A549 (cell line): ENCODE data around the gene CHRNA4. TPM values are rescaled to one million over a fixed set of nuclear protein-coding genes. Genes with fewer than 3 reads are reported as not detected.

Source experiments
- ATAC-seq, 2 experiments: fragments of 200-7000 bp in 1 of 2; fragments of >200 bp in 1 of 2; cut with Nextera tagmentation in 1 of 2; cut with Tn5 transposase in 1 of 2; 3 replicates each; pipeline versions ENCODE4 v1.8.0 to v1.9.1; 2018 to 2020; ENCODE audit warnings: mild to moderate bottlenecking in 1 of 2, moderate library complexity in 1 of 2
- CTCF ChIA-PET: fragments of 300-600 bp; sonication (Branson Sonifier 250); formaldehyde crosslinking; extraction: SDS; loops from one replicate; lab custom pipeline; 2021; ENCODE audit warnings: antibody characterized with exemption, inconsistent platforms; lab: Yijun Ruan, JAX
- POLR2A ChIA-PET: fragments of 350-600 bp; formaldehyde crosslinking; extraction: SDS; loops from one replicate; lab custom pipeline; 2021; ENCODE audit warnings: antibody characterized with exemption, inconsistent platforms; lab: Yijun Ruan, JAX
- DNase-seq, 2 experiments: peaks; one replicate each; pipeline versions ENCODE4 v3.0.0 to v3.0.0-alpha.2; 2011 to 2016; ENCODE audit warnings: low read depth in 1 of 2, low spot score in 1 of 2
- FAIRE-seq: peaks from 2 replicates; lab custom pipeline; 2011; peaks lifted over from hg19 to GRCh38; lab: Jason Lieb, UNC
- H3K27ac ChIP-seq, 2 experiments: fragments of >200 bp; sonication (Bioruptor Twin); formaldehyde crosslinking; 3 replicates each; pipeline ENCODE4 v1.5.1; 2016 to 2017
- H3K4me1 ChIP-seq: fragments of >200 bp; sonication (Bioruptor Twin); formaldehyde crosslinking; 3 replicates; pipeline ENCODE4 v1.6.1; 2016
- H3K4me2 ChIP-seq: fragments of >200 bp; sonication (Bioruptor Twin); formaldehyde crosslinking; 3 replicates; pipeline ENCODE4 v1.6.1; 2016
- H3K4me3 ChIP-seq: fragments of >200 bp; sonication (Bioruptor Twin); formaldehyde crosslinking; 3 replicates; pipeline ENCODE4 v1.5.1; 2016
- H3K9me3 ChIP-seq: fragments of >200 bp; sonication (Bioruptor Twin); formaldehyde crosslinking; 3 replicates; pipeline ENCODE4 v1.6.1; 2016
- CBX2 ChIP-seq: fragments of 200-600 bp; sonication (generic); IDR thresholded peaks from 2 replicates; pipeline ENCODE4 v1.6.1; 2016; ENCODE audit warnings: low read depth, mild to moderate bottlenecking, borderline replicate concordance
- CEBPB ChIP-seq, 2 experiments: fragments of >200 bp in 1 of 2; sonication (Bioruptor Twin) in 1 of 2; formaldehyde crosslinking in 1 of 2; IDR thresholded peaks; 2 replicates each; pipeline ENCODE4 v1.6.1; 2012 to 2016
- CHD2 ChIP-seq: fragments of 150-350 bp; IDR thresholded peaks from 2 replicates; pipeline ENCODE4 v1.6.1; 2014; ENCODE audit warnings: low read length; ENCODE audit not compliant: partially characterized antibody
- EHF ChIP-seq: fragments of 250-450 bp; sonication (Bioruptor Pico); IDR thresholded peaks from 2 replicates; pipeline ENCODE4 v1.5.0; 2020; ENCODE audit warnings: mild to moderate bottlenecking
- EHMT2 ChIP-seq: fragments of 200-600 bp; sonication (generic); IDR thresholded peaks from 2 replicates; pipeline ENCODE4 v1.6.1; 2016; ENCODE audit warnings: antibody characterized with exemption, low read depth, mild to moderate bottlenecking, moderate library complexity
- FOXS1 ChIP-seq: fragments of 250-450 bp; sonication (Bioruptor Pico); IDR thresholded peaks from 2 replicates; pipeline ENCODE4 v1.5.0; 2020; ENCODE audit warnings: mild to moderate bottlenecking, moderate library complexity
- HEYL ChIP-seq: fragments of 250-450 bp; sonication (Bioruptor Pico); IDR thresholded peaks from 2 replicates; pipeline ENCODE4 v1.8.0; 2021; ENCODE audit warnings: mild to moderate bottlenecking, moderate library complexity
- HOXA7 ChIP-seq: fragments of 250-450 bp; sonication (Bioruptor Pico); IDR thresholded peaks from 2 replicates; pipeline ENCODE4 v1.5.0; 2020; ENCODE audit warnings: mild to moderate bottlenecking, moderate library complexity
- JUN ChIP-seq, 2 experiments: fragments of >200 bp; sonication (Bioruptor Twin); formaldehyde crosslinking; IDR thresholded peaks; 2 replicates in 1 of 2; 3 replicates in 1 of 2; pipeline ENCODE4 v1.6.1; 2016 to 2017
- JUNB ChIP-seq: fragments of >200 bp; sonication (Bioruptor Twin); formaldehyde crosslinking; IDR thresholded peaks from 2 replicates; pipeline ENCODE4 v1.6.1; 2016
- KDM5A ChIP-seq: fragments of 200-600 bp; sonication (generic); IDR thresholded peaks from 2 replicates; pipeline ENCODE4 v1.6.1; 2016; ENCODE audit warnings: antibody characterized with exemption, mild to moderate bottlenecking
- MAFK ChIP-seq: fragments of 450-650 bp; IDR thresholded peaks from 2 replicates; pipeline ENCODE4 v1.6.1; 2014; ENCODE audit not compliant: partially characterized antibody
- PBX3 ChIP-seq: IDR thresholded peaks from 2 replicates; pipeline ENCODE4 v1.6.1; 2012
- POLR2A ChIP-seq: IDR thresholded peaks from 2 replicates; pipeline ENCODE4 v1.6.1; 2012; ENCODE audit warnings: mild to moderate bottlenecking, low read length
- RAD21 ChIP-seq, 2 experiments: fragments of >200 bp in 1 of 2; sonication (Bioruptor Twin) in 1 of 2; formaldehyde crosslinking in 1 of 2; IDR thresholded peaks in 1 of 2; conservative IDR thresholded peaks in 1 of 2; 2 replicates in 1 of 2; 3 replicates in 1 of 2; pipeline ENCODE4 v1.6.1; 2012 to 2018; ENCODE audit warnings: inconsistent platforms in 1 of 2
- RCOR1 ChIP-seq: fragments of 150-350 bp; IDR thresholded peaks from 2 replicates; pipeline ENCODE4 v1.6.1; 2014; ENCODE audit warnings: antibody characterized with exemption, low read length, low read depth
- REST ChIP-seq: fragments of 200-600 bp; sonication (generic); IDR thresholded peaks from 2 replicates; pipeline ENCODE4 v1.6.1; 2016; ENCODE audit warnings: antibody characterized with exemption, mild to moderate bottlenecking, moderate library complexity
- RFX5 ChIP-seq: fragments of 450-650 bp; IDR thresholded peaks from 2 replicates; pipeline ENCODE4 v1.7.1; 2014; ENCODE audit warnings: antibody characterized with exemption, mild to moderate bottlenecking, moderate library complexity
- TP53 ChIP-seq: fragments of 250-450 bp; sonication (Bioruptor Pico); IDR thresholded peaks from 2 replicates; pipeline ENCODE4 v1.5.0; 2021; ENCODE audit warnings: mild to moderate bottlenecking, moderate library complexity
- USF2 ChIP-seq: fragments of 450-650 bp; IDR thresholded peaks from 2 replicates; pipeline ENCODE4 v1.6.1; 2014; ENCODE audit warnings: antibody characterized with exemption
- ZFP36 ChIP-seq: fragments of 450-650 bp; IDR thresholded peaks from 2 replicates; pipeline ENCODE4 v1.6.1; 2014; ENCODE audit warnings: borderline replicate concordance; ENCODE audit not compliant: partially characterized antibody
- WGBS: methylation state at CpG from one replicate; pipeline ENCODE4 v1.1.6; 2017; ENCODE audit errors: missing lambda C conversion rate; 5-methylcytosine and 5-hydroxymethylcytosine counted together
- polyA plus RNA-seq, 4 experiments: library from polyadenylated mRNA; depleted of rRNA in 3 of 4; stranded (reverse); fragments of >200 nt; fragmentation: RNase III in 1 of 4; extraction: RNeasy Plus Mini Kit Qiagen cat#74134 plus additional on column Dnase treatment in 1 of 4; gene quantifications; 2 replicates in 3 of 4; 3 replicates in 1 of 4; pipeline ENCODE4 v1.2.3, GENCODE V29; 2011 to 2017
- TF ChIP-seq, protein P1 (sequence below): fragments of 250-450 bp; sonication (Bioruptor Pico); IDR thresholded peaks from 2 replicates; pipeline ENCODE4 v1.5.0; 2021; ENCODE audit warnings: mild to moderate bottlenecking, moderate library complexity, borderline replicate concordance
- TF ChIP-seq, protein P2 (sequence below): fragments of 150-350 bp; IDR thresholded peaks from 2 replicates; pipeline ENCODE4 v1.6.1; 2014; ENCODE audit warnings: low read depth, mild to moderate bottlenecking, low read length
- TF ChIP-seq, protein P3 (sequence below): fragments of >200 bp; sonication (Bioruptor Twin); formaldehyde crosslinking; IDR thresholded peaks from 3 replicates; pipeline ENCODE4 v1.6.1; 2016

The CHRNA4 gene
- polyA plus RNA-seq, 2 of the 4 experiments (the other 2 are of a cell fraction): 0.03 to 0.23 TPM

DNA sequence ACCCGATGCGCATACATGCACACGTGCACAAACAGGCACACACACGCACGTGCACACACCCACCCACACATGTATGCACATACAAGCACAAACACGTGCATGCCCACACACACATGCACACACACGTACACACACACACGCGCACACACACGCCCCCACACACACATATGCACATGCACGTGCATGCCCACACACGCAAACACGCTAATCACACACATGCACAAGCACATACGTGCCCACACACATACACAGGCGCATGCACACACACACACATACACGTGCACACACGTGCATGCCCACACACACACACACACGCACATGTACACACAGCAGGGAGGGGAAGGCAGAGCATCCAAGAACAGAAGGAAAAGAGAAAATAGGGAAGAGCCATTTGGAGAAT is 26.8 kb upstream of the CHRNA4 start:
- 58% methylated on average over 18 of the region's 18 CpGs for WGBS
- TF ChIP-seq RFX5 (no peak), PBX3 (no peak), ZFP36 (no peak), EHF (CRISPR knock-in tag) (no peak), USF2 (no peak), POLR2A (no peak), CHD2 (no peak), EHMT2 (no peak), HEYL (CRISPR knock-in tag) (no peak)
- TF ChIP-seq, protein P1, sequence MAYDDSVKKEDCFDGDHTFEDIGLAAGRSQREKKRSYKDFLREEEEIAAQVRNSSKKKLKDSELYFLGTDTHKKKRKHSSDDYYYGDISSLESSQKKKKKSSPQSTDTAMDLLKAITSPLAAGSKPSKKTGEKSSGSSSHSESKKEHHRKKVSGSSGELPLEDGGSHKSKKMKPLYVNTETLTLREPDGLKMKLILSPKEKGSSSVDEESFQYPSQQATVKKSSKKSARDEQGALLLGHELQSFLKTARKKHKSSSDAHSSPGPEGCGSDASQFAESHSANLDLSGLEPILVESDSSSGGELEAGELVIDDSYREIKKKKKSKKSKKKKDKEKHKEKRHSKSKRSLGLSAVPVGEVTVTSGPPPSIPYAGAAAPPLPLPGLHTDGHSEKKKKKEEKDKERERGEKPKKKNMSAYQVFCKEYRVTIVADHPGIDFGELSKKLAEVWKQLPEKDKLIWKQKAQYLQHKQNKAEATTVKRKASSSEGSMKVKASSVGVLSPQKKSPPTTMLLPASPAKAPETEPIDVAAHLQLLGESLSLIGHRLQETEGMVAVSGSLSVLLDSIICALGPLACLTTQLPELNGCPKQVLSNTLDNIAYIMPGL (CRISPR knock-in tag): no peak
- TF ChIP-seq, all 56 proteins: peak for 0
- no peaks in the 10 kb centered on the region for H3K4me1 ChIP-seq
- no peak overlapping the region for H3K4me3 ChIP-seq
- no peak for DNase-seq
- POLR2A ChIA-PET: no interaction called here
- no peak overlapping the region for H3K27ac ChIP-seq
- H3K4me2 ChIP-seq: no peak overlapping the region
- peaks cover 48% of the 10 kb centered on the region for H3K9me3 ChIP-seq
- CTCF ChIA-PET: no interaction called here
- FAIRE-seq: no peak
- ATAC-seq: no peak

GRCh38 chr20:63387393-63387792 is 26.2 kb upstream of the CHRNA4 start:
- Histone ChIP-seq H3K4me3 (no peak overlapping the region), H3K4me2 (no peak overlapping the region), H3K9me3 (peaks cover 48% of the 10 kb centered on the region), H3K4me1 (no peaks in the 10 kb centered on the region), H3K27ac (no peak overlapping the region)
- FAIRE-seq (no peak), ATAC-seq (no peak), DNase-seq (no peak)
- WGBS: 59% methylated on average over 13 of the region's 13 CpGs
- CTCF ChIA-PET: no interaction called here
- POLR2A ChIA-PET: no interaction called here
- TF ChIP-seq RAD21 (conservative IDR thresholded peaks at IDR 0.05 in 1 of 2, IDR thresholded peaks at IDR 0.05 in 1 of 2) (no peak), KDM5A (no peak), TP53 (CRISPR knock-in tag) (no peak), FOXS1 (CRISPR knock-in tag) (no peak), JUNB (no peak), MAFK (no peak), HOXA7 (CRISPR knock-in tag) (no peak), PBX3 (no peak), REST (no peak), CBX2 (no peak), EHF (CRISPR knock-in tag) (no peak), JUN (IDR thresholded peaks at IDR 0.05) (no peak), CEBPB (IDR thresholded peaks at IDR 0.05) (no peak), RCOR1 (no peak), RFX5 (no peak)
- TF ChIP-seq, protein P2, sequence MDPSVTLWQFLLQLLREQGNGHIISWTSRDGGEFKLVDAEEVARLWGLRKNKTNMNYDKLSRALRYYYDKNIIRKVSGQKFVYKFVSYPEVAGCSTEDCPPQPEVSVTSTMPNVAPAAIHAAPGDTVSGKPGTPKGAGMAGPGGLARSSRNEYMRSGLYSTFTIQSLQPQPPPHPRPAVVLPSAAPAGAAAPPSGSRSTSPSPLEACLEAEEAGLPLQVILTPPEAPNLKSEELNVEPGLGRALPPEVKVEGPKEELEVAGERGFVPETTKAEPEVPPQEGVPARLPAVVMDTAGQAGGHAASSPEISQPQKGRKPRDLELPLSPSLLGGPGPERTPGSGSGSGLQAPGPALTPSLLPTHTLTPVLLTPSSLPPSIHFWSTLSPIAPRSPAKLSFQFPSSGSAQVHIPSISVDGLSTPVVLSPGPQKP: no peak
- TF ChIP-seq, protein P1 (CRISPR knock-in tag): no peak
- TF ChIP-seq, protein P3, sequence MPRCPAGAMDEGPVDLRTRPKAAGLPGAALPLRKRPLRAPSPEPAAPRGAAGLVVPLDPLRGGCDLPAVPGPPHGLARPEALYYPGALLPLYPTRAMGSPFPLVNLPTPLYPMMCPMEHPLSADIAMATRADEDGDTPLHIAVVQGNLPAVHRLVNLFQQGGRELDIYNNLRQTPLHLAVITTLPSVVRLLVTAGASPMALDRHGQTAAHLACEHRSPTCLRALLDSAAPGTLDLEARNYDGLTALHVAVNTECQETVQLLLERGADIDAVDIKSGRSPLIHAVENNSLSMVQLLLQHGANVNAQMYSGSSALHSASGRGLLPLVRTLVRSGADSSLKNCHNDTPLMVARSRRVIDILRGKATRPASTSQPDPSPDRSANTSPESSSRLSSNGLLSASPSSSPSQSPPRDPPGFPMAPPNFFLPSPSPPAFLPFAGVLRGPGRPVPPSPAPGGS: no peak
